Calu3 (cell line): ENCODE data around the gene KCTD13. TPM values are rescaled to one million over a fixed set of nuclear protein-coding genes. Genes with fewer than 3 reads are reported as not detected.
A peak's percentile ranks its signal among the peaks of the same experiment; 100 is the strongest.

Experiments used
- BruUV-seq: library from RNA; stranded (reverse); fragments of 400-500 nt; replicated peaks from 2 replicates; lab custom pipeline; 2021; lab: Mats Ljungman, UMichigan
- CTCF ChIA-PET: fragments of 300-600 bp; sonication (Branson Sonifier 250); formaldehyde crosslinking; loops from one replicate; lab custom pipeline; 2022; ENCODE audit warnings: antibody characterized with exemption; lab: Charles Lee
- DNase-seq: peaks from one replicate; pipeline ENCODE4 v3.0.0; 2022
- H3K27ac Mint-ChIP-seq: one replicate; pipeline ENCODE4 v1.8.0; 2022; ENCODE audit warnings: mixed read lengths; ENCODE audit not compliant: unreplicated experiment
- H3K27me3 Mint-ChIP-seq: one replicate; pipeline ENCODE4 v1.8.0; 2022; ENCODE audit warnings: mixed read lengths; ENCODE audit not compliant: unreplicated experiment
- H3K36me3 Mint-ChIP-seq: one replicate; pipeline ENCODE4 v1.8.0; 2022; ENCODE audit warnings: mild to moderate bottlenecking, moderate library complexity, mixed read lengths; ENCODE audit not compliant: insufficient read depth, unreplicated experiment
- H3K4me1 Mint-ChIP-seq: one replicate; pipeline ENCODE4 v1.8.0; 2022; ENCODE audit warnings: mild to moderate bottlenecking, low read depth, mixed read lengths; ENCODE audit not compliant: unreplicated experiment
- H3K4me3 Mint-ChIP-seq: one replicate; pipeline ENCODE4 v1.8.0; 2022; ENCODE audit warnings: mild to moderate bottlenecking, low read depth, moderate library complexity, mixed read lengths; ENCODE audit not compliant: unreplicated experiment
- H3K9me3 Mint-ChIP-seq: one replicate; pipeline ENCODE4 v1.8.0; 2022; ENCODE audit warnings: low read depth, mixed read lengths; ENCODE audit not compliant: unreplicated experiment
- CTCF ChIP-seq: fragments of 200-600 bp; IDR thresholded peaks from one replicate; pipeline ENCODE4 v1.8.0; 2022; ENCODE audit warnings: antibody characterized with exemption; ENCODE audit not compliant: unreplicated experiment
- intact Hi-C: fragments of 100-400 bp; cut with micrococcal nuclease; formaldehyde crosslinking; loops from one replicate; pipeline ENCODE4 v1.10.0; 2022; ENCODE audit not compliant: unreplicated experiment
- total RNA-seq: library from RNA; stranded (reverse); gene quantifications from 2 replicates; pipeline ENCODE4 v1.2.3, GENCODE V29; 2022

The KCTD13 gene
- total RNA-seq, 1 experiment from 2014 or later: 55.8 TPM

- TF ChIP-seq CTCF: no peak
- no peaks in the 10 kb centered on the region for H3K27me3 Mint-ChIP-seq
- peak overlapping the region; percentile 12 for H3K4me3 Mint-ChIP-seq
- intact Hi-C loops: loop anchor here (2.0 kb wide), 1 partner anchor 15 kb away; the partner anchor contains the start of gene ASPHD1
- peaks cover 90% of the 10 kb centered on the region for H3K36me3 Mint-ChIP-seq
- CTCF ChIA-PET: interaction anchor here (0.8 to 2.7 kb wide), 6 partner anchors 15 to 125 kb away, joined by 3 to 12 read pairs (median 4); partner anchors contain the start of genes ASPHD1, KIF22, SEZ6L2 and TMEM219
- no peaks in the 10 kb centered on the region for H3K9me3 Mint-ChIP-seq
- no TSS peak for BruUV-seq
- peak overlapping the region; percentile 42 for H3K27ac Mint-ChIP-seq
- DNase-seq: no peak
- H3K4me1 Mint-ChIP-seq: peaks cover 42% of the 10 kb centered on the region
These were observed 10.3 kb downstream of the KCTD13 start for GRCh38 chr16:29915590-29916247.

- CTCF ChIA-PET: interaction anchor here (0.7 to 1.0 kb wide), 2 partner anchors 13 to 109 kb away, joined by 3 read pairs; partner anchors contain the start of gene ASPHD1
- no peaks in the 10 kb centered on the region for H3K9me3 Mint-ChIP-seq
- H3K36me3 Mint-ChIP-seq: peaks cover 93% of the 10 kb centered on the region
- no peak for DNase-seq
- H3K4me1 Mint-ChIP-seq: peaks cover 42% of the 10 kb centered on the region
- H3K27ac Mint-ChIP-seq: no peak overlapping the region
- no peak overlapping the region for H3K4me3 Mint-ChIP-seq
- intact Hi-C loops: no loop called here
- TF ChIP-seq CTCF: no peak
- H3K27me3 Mint-ChIP-seq: no peaks in the 10 kb centered on the region
- no TSS peak for BruUV-seq
These were observed 12.5 kb downstream of the KCTD13 start for GRCh38 chr16:29913514-29913913.

GRCh38 chr16:29912087-29912486 lies 13.9 kb downstream of the KCTD13 start:
- CTCF ChIA-PET: interaction anchor here (0.6 kb wide), 1 partner anchor 52 kb away, joined by 4 read pairs; no protein-coding TSS in a partner anchor
- Mint-ChIP-seq H3K4me3 (no peak overlapping the region), H3K4me1 (peaks cover 42% of the 10 kb centered on the region), H3K27ac (peak overlapping the region; percentile 38), H3K36me3 (peaks cover 91% of the 10 kb centered on the region), H3K27me3 (no peaks in the 10 kb centered on the region), H3K9me3 (no peaks in the 10 kb centered on the region)
- no TSS peak for BruUV-seq
- intact Hi-C loops: no loop called here
- no peak for DNase-seq
- TF ChIP-seq CTCF: no peak

- BruUV-seq: no TSS peak
- TF ChIP-seq CTCF: no peak
- peak overlapping the region; percentile 39 for H3K27ac Mint-ChIP-seq
- no peaks in the 10 kb centered on the region for H3K27me3 Mint-ChIP-seq
- no peak for DNase-seq
- no peaks in the 10 kb centered on the region for H3K9me3 Mint-ChIP-seq
- peaks cover 38% of the 10 kb centered on the region for H3K4me1 Mint-ChIP-seq
- intact Hi-C loops: no loop called here
- CTCF ChIA-PET: interaction anchor here (0.6 kb wide), 1 partner anchor 52 kb away, joined by 4 read pairs; no protein-coding TSS in a partner anchor
- H3K4me3 Mint-ChIP-seq: no peak overlapping the region
- H3K36me3 Mint-ChIP-seq: peaks cover 91% of the 10 kb centered on the region
These were observed 14.4 kb downstream of the KCTD13 start for GRCh38 chr16:29911676-29912010.
